ENCODE data around the gene ADNP2.
A peak's percentile ranks its signal among the peaks of the same experiment; 100 is the strongest.
"Not testable (repeated sequence)": the region's sequence is repeated elsewhere in the genome, so short reads cannot be mapped to it uniquely, and the experiment has no call there.

The ADNP2 gene

GRCh38 chr18:80159713-80160636 lies 50.9 kb downstream of the ADNP2 start:
- in situ Hi-C loops (cut with MboI; ENCODE audit: low pct_unique_long_range_greater_than_20kb, low sequenced_read_pairs, unreplicated experiment), result no loop called here
- peak; percentile 55 for DNase-seq (ENCODE audit: low spot score)

DNA sequence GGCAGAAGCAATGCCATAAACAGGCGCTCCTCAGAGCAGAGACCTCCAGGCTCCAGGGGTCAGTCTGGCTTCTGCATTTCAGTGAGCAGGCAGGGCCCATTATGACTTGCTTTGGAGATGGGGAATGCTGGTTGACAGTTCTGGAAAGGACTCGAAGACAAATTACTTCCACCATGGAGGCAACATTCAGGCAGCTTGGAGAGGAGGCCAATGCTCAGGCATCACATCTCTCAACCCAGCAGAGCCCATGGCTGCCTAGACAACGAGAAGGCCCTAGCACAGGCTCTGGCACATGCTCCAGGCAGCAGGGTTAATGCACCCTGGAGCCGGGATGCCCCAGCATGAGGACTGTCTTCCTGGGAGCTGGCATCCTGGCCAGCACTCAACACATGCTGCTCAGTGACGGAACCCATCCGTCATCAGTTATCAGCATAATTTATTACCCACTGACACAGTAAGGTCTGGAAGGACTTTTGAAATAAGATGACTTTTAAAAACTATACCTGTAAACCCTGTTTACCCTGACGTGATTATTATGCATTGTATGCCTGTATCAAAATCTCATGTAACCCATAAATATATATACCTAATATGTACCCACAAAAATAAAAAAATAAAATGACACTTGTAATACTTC lies 52.8 kb downstream of the ADNP2 start:
- DNase-seq (ENCODE audit: low spot score), result no peak
- in situ Hi-C loops (cut with MboI; ENCODE audit: low pct_unique_long_range_greater_than_20kb, low sequenced_read_pairs, unreplicated experiment), result no loop called here
- TF ChIP-seq CTCF (IDR thresholded peaks at IDR 0.05; ENCODE audit: extremely low read depth, insufficient read depth, missing control alignments), result no peak

More at GRCh38 chr18:80159713-80160636, 50.9 kb downstream of the ADNP2 start:
- peak; percentile 93 for TF ChIP-seq CTCF (IDR thresholded peaks at IDR 0.05; ENCODE audit: extremely low read depth, insufficient read depth, missing control alignments)

GRCh38 chr18:80163183-80163582 lies 54.1 kb downstream of the ADNP2 start:
- in situ Hi-C loops (cut with MboI; ENCODE audit: low pct_unique_long_range_greater_than_20kb, low sequenced_read_pairs, unreplicated experiment), result no loop called here
- TF ChIP-seq CTCF (IDR thresholded peaks at IDR 0.05; ENCODE audit: extremely low read depth, insufficient read depth, missing control alignments), result no peak

DNA sequence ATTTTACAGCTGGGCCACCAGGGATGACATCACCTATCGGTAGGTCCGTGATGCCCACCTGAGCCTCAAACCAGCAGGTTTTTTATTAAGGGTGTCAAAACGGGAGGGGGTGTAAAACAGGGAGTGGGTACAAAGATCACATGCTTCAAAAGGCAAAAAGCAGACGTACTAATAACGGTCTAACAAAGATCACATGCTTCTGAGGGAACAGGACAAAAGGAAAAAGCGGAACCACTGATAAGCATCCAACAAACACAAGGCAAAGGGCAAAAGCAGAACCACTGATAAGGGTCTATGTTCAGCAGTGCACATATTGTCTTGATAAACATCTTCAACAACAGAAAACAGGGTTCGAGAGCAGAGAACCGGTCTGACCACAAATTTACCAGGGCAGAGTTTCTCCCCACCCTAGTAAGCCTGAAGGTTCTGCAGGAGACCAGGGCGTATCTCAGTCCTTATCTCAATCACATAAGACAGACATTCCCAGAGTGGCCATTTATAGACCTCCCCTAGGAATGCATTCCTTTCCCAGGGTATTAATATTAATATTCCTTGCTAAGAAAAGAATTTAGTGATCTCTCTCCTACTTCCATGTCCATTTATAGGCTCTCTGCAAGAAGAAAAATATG lies 55.8 kb downstream of the ADNP2 start:
- in situ Hi-C loops (cut with MboI; ENCODE audit: low pct_unique_long_range_greater_than_20kb, low sequenced_read_pairs, unreplicated experiment); DNase-seq (ENCODE audit: low spot score): not testable (repeated sequence)

More at GRCh38 chr18:80163183-80163582, 54.1 kb downstream of the ADNP2 start:
- DNase-seq (ENCODE audit: low spot score), result no peak

- no peak for TF ChIP-seq CTCF (IDR thresholded peaks at IDR 0.05; ENCODE audit: extremely low read depth, insufficient read depth, missing control alignments)
- in situ Hi-C loops (cut with MboI; ENCODE audit: low pct_unique_long_range_greater_than_20kb, low sequenced_read_pairs, unreplicated experiment), result no loop called here
Measured at GRCh38 chr18:80166240-80166639, 57.2 kb downstream of the ADNP2 start.

DNA sequence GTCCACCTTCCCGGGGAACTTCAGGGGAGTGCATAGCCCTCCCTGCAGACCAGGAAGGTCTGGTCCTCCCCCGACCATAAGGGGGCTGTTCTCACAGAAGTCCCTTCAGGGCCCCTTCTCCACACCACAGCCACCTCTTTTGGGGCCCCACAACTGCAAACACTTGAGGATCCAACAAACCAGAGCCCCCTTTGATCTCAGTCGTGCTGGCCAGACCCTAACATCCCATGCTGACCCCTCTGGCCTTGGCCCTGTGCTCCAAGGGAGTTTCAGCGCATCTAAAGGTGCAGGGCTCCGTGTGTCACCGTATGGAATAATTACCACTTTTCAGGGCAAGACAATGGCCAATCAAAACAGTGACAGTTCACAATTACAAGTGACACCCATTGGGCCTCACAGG lies 57.7 kb downstream of the ADNP2 start:
- in situ Hi-C loops (cut with MboI; ENCODE audit: low pct_unique_long_range_greater_than_20kb, low sequenced_read_pairs, unreplicated experiment), result no loop called here
- DNase-seq (ENCODE audit: low spot score), result no peak
- TF ChIP-seq CTCF (IDR thresholded peaks at IDR 0.05; ENCODE audit: extremely low read depth, insufficient read depth, missing control alignments), result no peak

More at GRCh38 chr18:80166240-80166639, 57.2 kb downstream of the ADNP2 start:
- DNase-seq (ENCODE audit: low spot score), result no peak
